NCI-H1417 (cell line): ENCODE data around the gene FBXW4.

Experiments used
- DNase-seq, 3 experiments: peaks; one replicate each; lab custom pipeline; 2025; lab: John Stamatoyannopoulos, UW

The FBXW4 gene

GRCh38 chr10:101694674-101695403 is at the start of gene FBXW4:
Gene FBXW4 (minus strand): TSS chr10:101695170. CDS start chr10:101695105, 65 bp downstream.
- peak; percentile 20 to 82 (median 79) for DNase-seq

- DNase-seq, result no peak
Measured at GRCh38 chr10:101744267-101744666, 49.3 kb upstream of the FBXW4 start.

GRCh38 chr10:101741938-101742337 is 47.0 kb upstream of the FBXW4 start:
- DNase-seq, result no peak

GRCh38 chr10:101736666-101737065 is 41.7 kb upstream of the FBXW4 start:
- DNase-seq, result no peak

GRCh38 chr10:101732096-101732495 is 37.1 kb upstream of the FBXW4 start:
- DNase-seq, result no peak

- DNase-seq, result no peak
Measured at GRCh38 chr10:101726115-101726387, 31.1 kb upstream of the FBXW4 start.

GRCh38 chr10:101725296-101726114 is 30.5 kb upstream of the FBXW4 start:
- DNase-seq, result no peak

- DNase-seq, result no peak
Measured at GRCh38 chr10:101724446-101724845, 29.5 kb upstream of the FBXW4 start.

GRCh38 chr10:101723176-101723575 is 28.2 kb upstream of the FBXW4 start:
- DNase-seq, result no peak

GRCh38 chr10:101721806-101722205 is 26.8 kb upstream of the FBXW4 start:
- DNase-seq, result no peak

- no peak for DNase-seq
Measured at GRCh38 chr10:101720606-101721230, 25.7 kb upstream of the FBXW4 start.

- no peak for DNase-seq
Measured at GRCh38 chr10:101718690-101719275, 23.8 kb upstream of the FBXW4 start.

- peak in 2 of 3 experiments; percentile 38 to 82 for DNase-seq
Measured at GRCh38 chr10:101716891-101717659, 22.1 kb upstream of the FBXW4 start.

GRCh38 chr10:101712997-101713396 is 18.0 kb upstream of the FBXW4 start:
- peak in 1 of 3 experiments; percentile 25 for DNase-seq

- DNase-seq, result no peak
Measured at GRCh38 chr10:101710793-101711192, 15.8 kb upstream of the FBXW4 start.

- no peak for DNase-seq
Measured at GRCh38 chr10:101710059-101710695, 15.2 kb upstream of the FBXW4 start.

GRCh38 chr10:101709359-101710058 is 14.5 kb upstream of the FBXW4 start:
- DNase-seq, result no peak

GRCh38 chr10:101708870-101709269 is 13.9 kb upstream of the FBXW4 start:
- DNase-seq, result no peak

GRCh38 chr10:101708073-101708472 is 13.1 kb upstream of the FBXW4 start:
- DNase-seq, result no peak

- no peak for DNase-seq
Measured at GRCh38 chr10:101704331-101704730, 9.4 kb upstream of the FBXW4 start.

GRCh38 chr10:101696632-101697031 is 1.7 kb upstream of the FBXW4 start:
- no peak for DNase-seq
